ENCODE data around the gene OSM.

OSM gene

DNA sequence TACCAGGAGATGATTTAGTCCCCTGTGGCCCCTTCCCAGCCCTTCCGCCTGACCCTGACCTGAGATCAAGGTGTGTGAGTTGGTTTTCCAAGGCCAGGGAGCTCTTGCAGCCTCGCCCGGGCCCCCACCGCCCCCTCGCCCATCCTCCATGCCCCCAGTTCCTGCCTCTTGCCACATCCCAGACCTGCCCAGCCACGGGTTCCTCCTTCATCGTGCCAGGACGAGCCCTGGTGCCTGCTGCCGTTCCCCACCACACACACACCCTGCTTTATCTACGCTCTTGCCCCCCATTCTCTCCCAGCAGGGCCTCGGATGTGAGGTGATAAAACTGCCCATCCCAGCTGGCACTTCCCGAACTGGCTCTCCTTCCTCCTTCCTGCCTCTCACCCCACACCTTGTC is 18.7 kb downstream of the OSM start:
- Histone ChIP-seq H3K27ac (ENCODE audit: extremely low read depth, low read depth, low read length) (no peak overlapping the region), H3K4me3 (ENCODE audit: low read depth, low read length) (no peak overlapping the region), H3K36me3 (ENCODE audit: control insufficient read depth in 2 of 2, insufficient read depth in 1 of 2, low read length in 2 of 2) (peaks cover 0 to 18% of the 10 kb centered on the region in 2 experiments; a peak in 1 of 3 replicates), H3K4me1 (ENCODE audit: control insufficient read depth, insufficient read depth, low read length) (peaks cover 3% of the 10 kb centered on the region; the same call in 1 of the 2 replicates), H3K9me3 (ENCODE audit: control insufficient read depth, insufficient read depth, low read depth, low read length) (no peaks in the 10 kb centered on the region)
- CTCF ChIA-PET: interaction anchor here (0.5 kb wide), 1 partner anchor 15 kb away, joined by 3 read pairs; no protein-coding TSS in a partner anchor
- TF ChIP-seq, protein P1, sequence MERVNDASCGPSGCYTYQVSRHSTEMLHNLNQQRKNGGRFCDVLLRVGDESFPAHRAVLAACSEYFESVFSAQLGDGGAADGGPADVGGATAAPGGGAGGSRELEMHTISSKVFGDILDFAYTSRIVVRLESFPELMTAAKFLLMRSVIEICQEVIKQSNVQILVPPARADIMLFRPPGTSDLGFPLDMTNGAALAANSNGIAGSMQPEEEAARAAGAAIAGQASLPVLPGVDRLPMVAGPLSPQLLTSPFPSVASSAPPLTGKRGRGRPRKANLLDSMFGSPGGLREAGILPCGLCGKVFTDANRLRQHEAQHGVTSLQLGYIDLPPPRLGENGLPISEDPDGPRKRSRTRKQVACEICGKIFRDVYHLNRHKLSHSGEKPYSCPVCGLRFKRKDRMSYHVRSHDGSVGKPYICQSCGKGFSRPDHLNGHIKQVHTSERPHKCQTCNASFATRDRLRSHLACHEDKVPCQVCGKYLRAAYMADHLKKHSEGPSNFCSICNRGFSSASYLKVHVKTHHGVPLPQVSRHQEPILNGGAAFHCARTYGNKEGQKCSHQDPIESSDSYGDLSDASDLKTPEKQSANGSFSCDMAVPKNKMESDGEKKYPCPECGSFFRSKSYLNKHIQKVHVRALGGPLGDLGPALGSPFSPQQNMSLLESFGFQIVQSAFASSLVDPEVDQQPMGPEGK (tag by site-specific recombination; IDR thresholded peaks at IDR 0.05): peak; percentile 27; the same call in 1 of the 2 replicates
- TF ChIP-seq, protein P2, sequence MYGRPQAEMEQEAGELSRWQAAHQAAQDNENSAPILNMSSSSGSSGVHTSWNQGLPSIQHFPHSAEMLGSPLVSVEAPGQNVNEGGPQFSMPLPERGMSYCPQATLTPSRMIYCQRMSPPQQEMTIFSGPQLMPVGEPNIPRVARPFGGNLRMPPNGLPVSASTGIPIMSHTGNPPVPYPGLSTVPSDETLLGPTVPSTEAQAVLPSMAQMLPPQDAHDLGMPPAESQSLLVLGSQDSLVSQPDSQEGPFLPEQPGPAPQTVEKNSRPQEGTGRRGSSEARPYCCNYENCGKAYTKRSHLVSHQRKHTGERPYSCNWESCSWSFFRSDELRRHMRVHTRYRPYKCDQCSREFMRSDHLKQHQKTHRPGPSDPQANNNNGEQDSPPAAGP (tag by site-specific recombination; IDR thresholded peaks at IDR 0.05): 0 out of 2 replicates have a peak, but pooled peaks have one; percentile 28
- TF ChIP-seq, protein P3, sequence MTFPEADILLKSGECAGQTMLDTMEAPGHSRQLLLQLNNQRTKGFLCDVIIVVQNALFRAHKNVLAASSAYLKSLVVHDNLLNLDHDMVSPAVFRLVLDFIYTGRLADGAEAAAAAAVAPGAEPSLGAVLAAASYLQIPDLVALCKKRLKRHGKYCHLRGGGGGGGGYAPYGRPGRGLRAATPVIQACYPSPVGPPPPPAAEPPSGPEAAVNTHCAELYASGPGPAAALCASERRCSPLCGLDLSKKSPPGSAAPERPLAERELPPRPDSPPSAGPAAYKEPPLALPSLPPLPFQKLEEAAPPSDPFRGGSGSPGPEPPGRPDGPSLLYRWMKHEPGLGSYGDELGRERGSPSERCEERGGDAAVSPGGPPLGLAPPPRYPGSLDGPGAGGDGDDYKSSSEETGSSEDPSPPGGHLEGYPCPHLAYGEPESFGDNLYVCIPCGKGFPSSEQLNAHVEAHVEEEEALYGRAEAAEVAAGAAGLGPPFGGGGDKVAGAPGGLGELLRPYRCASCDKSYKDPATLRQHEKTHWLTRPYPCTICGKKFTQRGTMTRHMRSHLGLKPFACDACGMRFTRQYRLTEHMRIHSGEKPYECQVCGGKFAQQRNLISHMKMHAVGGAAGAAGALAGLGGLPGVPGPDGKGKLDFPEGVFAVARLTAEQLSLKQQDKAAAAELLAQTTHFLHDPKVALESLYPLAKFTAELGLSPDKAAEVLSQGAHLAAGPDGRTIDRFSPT (tag by site-specific recombination; IDR thresholded peaks at IDR 0.05): peak; percentile 29; the same call in 1 of the 2 replicates
- TF ChIP-seq ZNF202 (tag by site-specific recombination; IDR thresholded peaks at IDR 0.05; ENCODE audit: borderline replicate concordance): no peak
- POLR2A ChIA-PET: no interaction called here

DNA sequence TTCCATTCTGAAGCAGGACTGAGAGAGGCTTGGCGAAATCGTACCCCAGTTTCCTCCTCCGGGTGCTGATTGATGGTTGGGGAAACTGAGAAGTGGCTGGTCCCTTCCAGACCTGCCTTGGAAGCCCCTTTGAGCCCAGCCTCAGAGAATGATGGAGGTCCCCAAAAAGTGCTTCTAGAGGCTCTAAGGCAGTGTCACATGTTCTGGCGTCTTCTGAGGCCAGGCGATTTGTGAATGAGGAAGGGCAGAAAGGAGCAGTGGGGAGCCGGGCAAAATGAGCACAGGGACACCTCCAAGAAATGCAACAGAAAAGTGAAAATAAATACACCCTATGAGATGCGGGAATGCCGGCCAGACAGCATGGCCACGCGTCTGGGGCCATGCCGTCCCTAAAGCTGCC is 19.1 kb downstream of the OSM start:
- TF ChIP-seq, protein P4, sequence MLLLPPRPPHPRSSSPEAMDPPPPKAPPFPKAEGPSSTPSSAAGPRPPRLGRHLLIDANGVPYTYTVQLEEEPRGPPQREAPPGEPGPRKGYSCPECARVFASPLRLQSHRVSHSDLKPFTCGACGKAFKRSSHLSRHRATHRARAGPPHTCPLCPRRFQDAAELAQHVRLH (tag by site-specific recombination; IDR thresholded peaks at IDR 0.05): no peak
- no peak for TF ChIP-seq ZNF157 (tag by site-specific recombination; IDR thresholded peaks at IDR 0.05)
- no peak for TF ChIP-seq ZNF621 (tag by site-specific recombination; IDR thresholded peaks at IDR 0.05)
- TF ChIP-seq ZNF341 (tag by site-specific recombination; IDR thresholded peaks at IDR 0.05; ENCODE audit: low read depth): no peak
- peak; percentile 100 for TF ChIP-seq ZNF214 (tag by site-specific recombination; IDR thresholded peaks at IDR 0.05; ENCODE audit: borderline replicate concordance)
- TF ChIP-seq SALL2 (tag by site-specific recombination; IDR thresholded peaks at IDR 0.05; ENCODE audit: borderline replicate concordance): no peak
- no peak for TF ChIP-seq ZNF266 (tag by site-specific recombination; IDR thresholded peaks at IDR 0.05; ENCODE audit: low read depth)
- TF ChIP-seq ZBTB7A (tag by site-specific recombination; IDR thresholded peaks at IDR 0.05; ENCODE audit: low read depth): no peak
- ChIA-PET POLR2A (no interaction called here), CTCF (no interaction called here)

DNA sequence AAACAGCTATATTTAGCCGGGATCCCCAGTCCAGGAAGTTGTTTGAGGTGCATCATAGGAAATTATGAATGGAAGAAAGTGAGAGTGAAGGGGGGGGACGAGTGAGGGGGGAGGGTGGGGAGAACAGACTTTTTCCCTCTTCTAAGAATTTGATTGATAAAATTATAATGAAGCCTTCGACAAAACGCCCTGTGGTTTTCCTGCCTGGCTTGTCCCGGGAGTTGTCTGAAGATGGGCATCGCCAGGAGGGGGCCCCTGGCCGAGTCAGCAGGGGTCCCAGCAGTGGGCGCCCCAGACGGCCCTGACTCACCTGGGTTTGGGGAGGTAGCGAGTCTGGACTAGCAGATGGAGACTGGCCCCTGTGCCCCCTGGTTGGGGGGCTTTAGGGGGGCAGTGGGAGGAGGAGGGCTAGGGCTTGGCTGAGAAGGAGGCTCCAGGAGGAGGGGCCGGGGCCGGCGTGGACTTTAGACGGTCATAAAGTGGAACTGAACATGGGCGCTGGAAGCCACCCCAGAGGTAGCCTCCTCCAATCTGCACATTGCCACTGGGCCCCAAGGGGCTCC is 19.8 kb downstream of the OSM start:
- Histone ChIP-seq H3K9me3 (ENCODE audit: control insufficient read depth, insufficient read depth, low read depth, low read length) (no peaks in the 10 kb centered on the region), H3K36me3 (ENCODE audit: control insufficient read depth in 2 of 2, insufficient read depth in 1 of 2, low read length in 2 of 2) (peaks cover 0 to 23% of the 10 kb centered on the region in 2 experiments; a peak in 1 of 3 replicates), H3K4me1 (ENCODE audit: control insufficient read depth, insufficient read depth, low read length) (peaks cover 3% of the 10 kb centered on the region; the same call in 1 of the 2 replicates), H3K27ac (ENCODE audit: extremely low read depth, low read depth, low read length) (no peak overlapping the region; the same call in 1 of the 2 replicates), H3K4me3 (ENCODE audit: low read depth, low read length) (peak overlapping the region; percentile 56)
- ChIA-PET POLR2A (interaction anchor here (0.6 to 1.8 kb wide), 3 partner anchors 10 to 40 kb away, joined by 3 to 7 read pairs (median 3); no protein-coding TSS in a partner anchor), CTCF (interaction anchor here (1.3 kb wide), 2 partner anchors 9 to 139 kb away, joined by 4 to 6 read pairs; no protein-coding TSS in a partner anchor)
- TF ChIP-seq, protein P5, sequence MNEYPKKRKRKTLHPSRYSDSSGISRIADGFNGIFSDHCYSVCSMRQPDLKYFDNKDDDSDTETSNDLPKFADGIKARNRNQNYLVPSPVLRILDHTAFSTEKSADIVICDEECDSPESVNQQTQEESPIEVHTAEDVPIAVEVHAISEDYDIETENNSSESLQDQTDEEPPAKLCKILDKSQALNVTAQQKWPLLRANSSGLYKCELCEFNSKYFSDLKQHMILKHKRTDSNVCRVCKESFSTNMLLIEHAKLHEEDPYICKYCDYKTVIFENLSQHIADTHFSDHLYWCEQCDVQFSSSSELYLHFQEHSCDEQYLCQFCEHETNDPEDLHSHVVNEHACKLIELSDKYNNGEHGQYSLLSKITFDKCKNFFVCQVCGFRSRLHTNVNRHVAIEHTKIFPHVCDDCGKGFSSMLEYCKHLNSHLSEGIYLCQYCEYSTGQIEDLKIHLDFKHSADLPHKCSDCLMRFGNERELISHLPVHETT (tag by site-specific recombination; IDR thresholded peaks at IDR 0.05): no peak
- TF ChIP-seq ZNF391 (tag by site-specific recombination; IDR thresholded peaks at IDR 0.05; ENCODE audit: borderline replicate concordance, low read depth) (no peak), ZNF404 (tag by site-specific recombination; IDR thresholded peaks at IDR 0.05) (no peak)
- TF ChIP-seq, protein P6, sequence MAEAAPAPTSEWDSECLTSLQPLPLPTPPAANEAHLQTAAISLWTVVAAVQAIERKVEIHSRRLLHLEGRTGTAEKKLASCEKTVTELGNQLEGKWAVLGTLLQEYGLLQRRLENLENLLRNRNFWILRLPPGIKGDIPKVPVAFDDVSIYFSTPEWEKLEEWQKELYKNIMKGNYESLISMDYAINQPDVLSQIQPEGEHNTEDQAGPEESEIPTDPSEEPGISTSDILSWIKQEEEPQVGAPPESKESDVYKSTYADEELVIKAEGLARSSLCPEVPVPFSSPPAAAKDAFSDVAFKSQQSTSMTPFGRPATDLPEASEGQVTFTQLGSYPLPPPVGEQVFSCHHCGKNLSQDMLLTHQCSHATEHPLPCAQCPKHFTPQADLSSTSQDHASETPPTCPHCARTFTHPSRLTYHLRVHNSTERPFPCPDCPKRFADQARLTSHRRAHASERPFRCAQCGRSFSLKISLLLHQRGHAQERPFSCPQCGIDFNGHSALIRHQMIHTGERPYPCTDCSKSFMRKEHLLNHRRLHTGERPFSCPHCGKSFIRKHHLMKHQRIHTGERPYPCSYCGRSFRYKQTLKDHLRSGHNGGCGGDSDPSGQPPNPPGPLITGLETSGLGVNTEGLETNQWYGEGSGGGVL (tag by site-specific recombination; IDR thresholded peaks at IDR 0.05): no peak
- TF ChIP-seq, protein P7, sequence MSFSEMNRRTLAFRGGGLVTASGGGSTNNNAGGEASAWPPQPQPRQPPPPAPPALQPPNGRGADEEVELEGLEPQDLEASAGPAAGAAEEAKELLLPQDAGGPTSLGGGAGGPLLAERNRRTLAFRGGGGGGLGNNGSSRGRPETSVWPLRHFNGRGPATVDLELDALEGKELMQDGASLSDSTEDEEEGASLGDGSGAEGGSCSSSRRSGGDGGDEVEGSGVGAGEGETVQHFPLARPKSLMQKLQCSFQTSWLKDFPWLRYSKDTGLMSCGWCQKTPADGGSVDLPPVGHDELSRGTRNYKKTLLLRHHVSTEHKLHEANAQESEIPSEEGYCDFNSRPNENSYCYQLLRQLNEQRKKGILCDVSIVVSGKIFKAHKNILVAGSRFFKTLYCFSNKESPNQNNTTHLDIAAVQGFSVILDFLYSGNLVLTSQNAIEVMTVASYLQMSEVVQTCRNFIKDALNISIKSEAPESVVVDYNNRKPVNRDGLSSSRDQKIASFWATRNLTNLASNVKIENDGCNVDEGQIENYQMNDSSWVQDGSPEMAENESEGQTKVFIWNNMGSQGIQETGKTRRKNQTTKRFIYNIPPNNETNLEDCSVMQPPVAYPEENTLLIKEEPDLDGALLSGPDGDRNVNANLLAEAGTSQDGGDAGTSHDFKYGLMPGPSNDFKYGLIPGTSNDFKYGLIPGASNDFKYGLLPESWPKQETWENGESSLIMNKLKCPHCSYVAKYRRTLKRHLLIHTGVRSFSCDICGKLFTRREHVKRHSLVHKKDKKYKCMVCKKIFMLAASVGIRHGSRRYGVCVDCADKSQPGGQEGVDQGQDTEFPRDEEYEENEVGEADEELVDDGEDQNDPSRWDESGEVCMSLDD (tag by site-specific recombination; IDR thresholded peaks at IDR 0.05): peak; percentile 62

More for the DNA sequence above, 19.1 kb downstream of the OSM start:
- no peak overlapping the region for H3K4me3 ChIP-seq (ENCODE audit: low read depth, low read length)
- H3K27ac ChIP-seq (ENCODE audit: extremely low read depth, low read depth, low read length): no peak overlapping the region
- no peaks in the 10 kb centered on the region for H3K9me3 ChIP-seq (ENCODE audit: control insufficient read depth, insufficient read depth, low read depth, low read length)
- H3K36me3 ChIP-seq (ENCODE audit: control insufficient read depth in 2 of 2, insufficient read depth in 1 of 2, low read length in 2 of 2): peaks cover 0 to 22% of the 10 kb centered on the region in 2 experiments; a peak in 1 of 3 replicates
- peaks cover 3% of the 10 kb centered on the region; the same call in 1 of the 2 replicates for H3K4me1 ChIP-seq (ENCODE audit: control insufficient read depth, insufficient read depth, low read length)
